ENCODE results near the gene ADAMTS17.

The ADAMTS17 gene

GRCh38 chr15:100037901-100038300 is 303.9 kb downstream of the ADAMTS17 start:
- DNase-seq (ENCODE audit: insufficient read length) (no peak), FAIRE-seq (no peak)
- TF ChIP-seq POLR2AphosphoS5 (IDR thresholded peaks at IDR 0.05; ENCODE audit: low read depth, low read length) (no peak), TAF1 (IDR thresholded peaks at IDR 0.05; ENCODE audit: borderline replicate concordance, low read depth, low read length) (no peak), POLR2A (IDR thresholded peaks at IDR 0.05; ENCODE audit: low read depth, low read length) (no peak)

- FAIRE-seq (no peak), DNase-seq (ENCODE audit: insufficient read length) (no peak)
- TF ChIP-seq POLR2A (IDR thresholded peaks at IDR 0.05; ENCODE audit: low read depth, low read length) (no peak), TAF1 (IDR thresholded peaks at IDR 0.05; ENCODE audit: borderline replicate concordance, low read depth, low read length) (no peak), POLR2AphosphoS5 (IDR thresholded peaks at IDR 0.05; ENCODE audit: low read depth, low read length) (no peak)
These were observed 305.8 kb downstream of the ADAMTS17 start for GRCh38 chr15:100036015-100036414.

- FAIRE-seq: no peak
These were observed 307.6 kb downstream of the ADAMTS17 start for GRCh38 chr15:100034191-100034590.

GRCh38 chr15:100033140-100033857 is 308.5 kb downstream of the ADAMTS17 start:
- DNase-seq (ENCODE audit: insufficient read length) (no peak), FAIRE-seq (no peak)
- TF ChIP-seq POLR2AphosphoS5 (IDR thresholded peaks at IDR 0.05; ENCODE audit: low read depth, low read length) (no peak), POLR2A (IDR thresholded peaks at IDR 0.05; ENCODE audit: low read depth, low read length) (no peak), TAF1 (IDR thresholded peaks at IDR 0.05; ENCODE audit: borderline replicate concordance, low read depth, low read length) (no peak)

More at GRCh38 chr15:100034191-100034590, 307.6 kb downstream of the ADAMTS17 start:
- no peak for DNase-seq (ENCODE audit: insufficient read length)
- TF ChIP-seq POLR2AphosphoS5 (IDR thresholded peaks at IDR 0.05; ENCODE audit: low read depth, low read length) (no peak), POLR2A (IDR thresholded peaks at IDR 0.05; ENCODE audit: low read depth, low read length) (no peak), TAF1 (IDR thresholded peaks at IDR 0.05; ENCODE audit: borderline replicate concordance, low read depth, low read length) (no peak)

GRCh38 chr15:100032358-100033085 is 309.3 kb downstream of the ADAMTS17 start:
- no peak for TF ChIP-seq POLR2A (IDR thresholded peaks at IDR 0.05; ENCODE audit: low read depth, low read length)
- no peak for TF ChIP-seq POLR2AphosphoS5 (IDR thresholded peaks at IDR 0.05; ENCODE audit: low read depth, low read length)
- TF ChIP-seq TAF1 (IDR thresholded peaks at IDR 0.05; ENCODE audit: borderline replicate concordance, low read depth, low read length): no peak
- DNase-seq (ENCODE audit: insufficient read length) (no peak), FAIRE-seq (no peak)

- FAIRE-seq (no peak), DNase-seq (ENCODE audit: insufficient read length) (no peak)
- TF ChIP-seq POLR2A (IDR thresholded peaks at IDR 0.05; ENCODE audit: low read depth, low read length) (no peak), POLR2AphosphoS5 (IDR thresholded peaks at IDR 0.05; ENCODE audit: low read depth, low read length) (no peak), TAF1 (IDR thresholded peaks at IDR 0.05; ENCODE audit: borderline replicate concordance, low read depth, low read length) (no peak)
These were observed 310.0 kb downstream of the ADAMTS17 start for GRCh38 chr15:100031665-100032357.

GRCh38 chr15:100030586-100031229 is 311.1 kb downstream of the ADAMTS17 start:
- no peak for DNase-seq (ENCODE audit: insufficient read length)
- TF ChIP-seq TAF1 (IDR thresholded peaks at IDR 0.05; ENCODE audit: borderline replicate concordance, low read depth, low read length): no peak
- TF ChIP-seq POLR2AphosphoS5 (IDR thresholded peaks at IDR 0.05; ENCODE audit: low read depth, low read length): no peak
- no peak for TF ChIP-seq POLR2A (IDR thresholded peaks at IDR 0.05; ENCODE audit: low read depth, low read length)
- FAIRE-seq: no peak

GRCh38 chr15:100029868-100030479 is 311.8 kb downstream of the ADAMTS17 start:
- FAIRE-seq (no peak), DNase-seq (ENCODE audit: insufficient read length) (no peak)
- no peak for TF ChIP-seq TAF1 (IDR thresholded peaks at IDR 0.05; ENCODE audit: borderline replicate concordance, low read depth, low read length)
- TF ChIP-seq POLR2A (IDR thresholded peaks at IDR 0.05; ENCODE audit: low read depth, low read length): no peak
- TF ChIP-seq POLR2AphosphoS5 (IDR thresholded peaks at IDR 0.05; ENCODE audit: low read depth, low read length): no peak

- DNase-seq (ENCODE audit: insufficient read length) (no peak), FAIRE-seq (no peak)
- no peak for TF ChIP-seq POLR2AphosphoS5 (IDR thresholded peaks at IDR 0.05; ENCODE audit: low read depth, low read length)
- no peak for TF ChIP-seq TAF1 (IDR thresholded peaks at IDR 0.05; ENCODE audit: borderline replicate concordance, low read depth, low read length)
- no peak for TF ChIP-seq POLR2A (IDR thresholded peaks at IDR 0.05; ENCODE audit: low read depth, low read length)
These were observed 312.7 kb downstream of the ADAMTS17 start for GRCh38 chr15:100029045-100029444.

- no peak for DNase-seq (ENCODE audit: insufficient read length)
- FAIRE-seq: no peak
- TF ChIP-seq POLR2AphosphoS5 (IDR thresholded peaks at IDR 0.05; ENCODE audit: low read depth, low read length): no peak
- no peak for TF ChIP-seq TAF1 (IDR thresholded peaks at IDR 0.05; ENCODE audit: borderline replicate concordance, low read depth, low read length)
- TF ChIP-seq POLR2A (IDR thresholded peaks at IDR 0.05; ENCODE audit: low read depth, low read length): no peak
These were observed 315.7 kb downstream of the ADAMTS17 start for GRCh38 chr15:100026041-100026440.
